ENCODE data around the gene OR12D1.
"Not testable (repeated sequence)": the region's sequence is repeated elsewhere in the genome, so short reads cannot be mapped to it uniquely, and the experiment has no call there.

The OR12D1 gene

GRCh38 chr6:29414588-29414987 is at the start of gene OR12D1:
OR12D1 (plus strand) TSS chr6:29414928.
- DNase-seq, result no peak

- DNase-seq, result no peak
These were observed 46.0 kb upstream of the OR12D1 start, which contains the start of gene OR5V1 for GRCh38 chr6:29368765-29369164. OR5V1 (minus strand) TSS chr6:29368865; CDS start chr6:29356195, 12,670 bp downstream.

DNA sequence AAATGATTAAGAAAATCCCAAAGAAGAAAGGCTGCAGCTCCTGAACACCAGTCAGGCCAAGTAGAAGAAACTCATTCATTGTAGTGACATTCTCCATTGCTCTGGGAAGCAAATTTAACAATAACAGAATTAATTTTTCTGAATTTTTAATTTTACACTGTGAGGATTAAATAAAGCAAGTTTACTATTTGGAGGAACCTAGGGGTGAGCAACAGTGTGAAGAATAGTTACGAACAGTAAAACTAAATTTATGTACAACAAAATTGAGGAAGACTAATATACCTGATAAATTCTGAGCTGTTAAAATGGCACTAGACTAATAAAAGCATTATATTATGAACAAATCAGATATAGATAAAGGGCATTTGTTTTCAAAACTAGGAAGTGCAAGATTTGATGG is 39.5 kb upstream of the OR12D1 start, which contains the start of gene OR12D3:
OR12D3 (minus strand) TSS at position 101 of the 400 bp plus-strand sequence; CDS start at position 97, 4 bp downstream.
- no peak for DNase-seq

DNA sequence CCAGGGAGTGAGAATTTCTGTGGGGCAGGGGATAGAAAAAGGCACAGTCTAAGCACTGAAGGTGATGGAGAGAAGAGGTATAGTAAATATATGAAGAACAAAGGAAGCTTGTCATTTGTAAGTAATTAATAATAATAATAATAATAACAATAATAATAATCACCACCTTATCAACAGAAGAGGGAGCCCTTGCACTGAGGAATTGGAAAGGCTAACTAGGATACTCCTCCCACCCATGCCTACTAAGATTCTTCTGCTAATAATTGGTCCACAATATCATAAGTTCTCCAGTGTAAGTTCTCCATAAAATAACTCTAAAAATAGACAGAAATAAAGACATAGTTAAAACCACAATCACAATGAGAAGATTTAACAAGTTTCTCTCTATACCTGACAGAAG is 38.7 kb upstream of the OR12D1 start:
- no peak for DNase-seq

DNA sequence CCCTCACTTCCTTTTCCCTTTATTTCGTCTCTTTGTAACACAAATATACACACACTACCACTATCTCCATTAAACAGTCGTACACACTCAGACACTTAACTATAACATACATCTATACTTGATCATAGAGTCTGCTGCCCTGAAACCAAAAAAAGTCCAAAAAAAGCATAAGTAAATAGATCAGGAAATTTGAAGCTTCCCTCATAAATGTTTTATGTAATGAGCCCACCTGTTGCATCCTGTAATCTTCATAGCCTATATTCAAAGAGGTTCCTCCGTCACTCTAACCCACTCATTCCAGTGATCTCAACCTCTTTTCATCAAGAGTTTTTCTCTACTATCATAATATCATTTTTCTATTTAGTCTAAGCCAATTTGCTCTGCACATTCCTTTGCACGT is 26.2 kb upstream of the OR12D1 start:
- no peak for DNase-seq

DNA sequence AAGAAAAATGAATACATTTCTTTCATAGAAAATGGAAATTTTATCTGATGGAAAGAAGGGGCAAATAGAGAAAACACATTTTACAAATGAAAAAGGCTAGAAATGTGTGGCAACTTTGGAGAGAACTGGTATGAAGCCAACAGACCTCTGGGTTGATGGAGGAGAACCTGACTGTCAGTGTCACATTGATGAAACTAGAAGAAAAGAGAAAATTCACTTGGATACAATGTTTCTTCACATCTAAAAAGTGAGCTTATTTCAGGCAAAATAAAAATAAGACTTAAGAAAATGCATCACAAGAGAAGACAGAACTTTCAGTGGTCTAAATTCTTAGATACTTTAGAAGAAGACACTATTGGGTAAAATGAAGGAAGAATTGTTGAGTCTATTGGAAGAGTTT is 19.4 kb upstream of the OR12D1 start, which contains the start of gene OR12D2:
OR12D2 (plus strand) TSS at position 301 of the 400 bp plus-strand sequence. CDS start 1,069 bp downstream, outside the sequence.
- no peak for DNase-seq

DNA sequence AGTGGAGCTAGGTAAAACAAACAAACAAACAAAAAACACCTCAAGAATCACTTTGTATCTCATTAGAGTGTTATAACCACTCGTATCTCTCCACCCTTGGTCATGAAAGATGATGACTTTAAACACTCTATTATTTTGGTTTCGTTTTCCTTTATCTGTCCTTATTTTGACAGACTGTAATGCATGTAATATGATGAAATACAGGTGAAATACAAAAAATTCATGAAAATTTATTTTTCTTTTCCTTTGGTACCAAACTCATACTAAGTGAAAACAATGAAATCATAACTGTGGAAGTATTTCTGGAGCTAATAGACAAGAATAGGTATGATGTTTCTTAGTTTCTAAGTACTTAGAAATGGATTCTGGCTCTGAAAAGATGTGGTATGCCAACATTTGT is 15.2 kb upstream of the OR12D1 start:
- DNase-seq, result no peak

DNA sequence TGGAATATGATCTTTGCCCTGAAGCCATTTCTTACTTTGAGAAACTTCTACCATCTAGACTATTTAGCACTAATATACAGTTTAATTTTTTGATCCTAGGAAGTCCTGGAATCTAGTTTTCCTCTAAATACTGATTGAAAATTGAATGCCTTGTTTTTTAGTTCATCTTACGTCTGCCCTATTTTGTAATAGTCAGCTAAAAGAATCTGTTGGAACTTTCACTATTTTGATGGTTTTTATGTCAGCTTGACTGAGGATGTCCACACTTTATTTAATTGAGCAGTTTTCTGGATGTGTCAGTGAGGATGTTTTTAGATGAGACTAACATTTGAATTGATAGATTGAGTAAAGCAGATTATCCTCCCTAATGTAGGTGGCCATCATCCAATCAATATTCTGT is 10.9 kb upstream of the OR12D1 start:
- DNase-seq, result no peak

GRCh38 chr6:29419516-29419915 is 4.8 kb downstream of the OR12D1 start:
- no peak for DNase-seq

DNA sequence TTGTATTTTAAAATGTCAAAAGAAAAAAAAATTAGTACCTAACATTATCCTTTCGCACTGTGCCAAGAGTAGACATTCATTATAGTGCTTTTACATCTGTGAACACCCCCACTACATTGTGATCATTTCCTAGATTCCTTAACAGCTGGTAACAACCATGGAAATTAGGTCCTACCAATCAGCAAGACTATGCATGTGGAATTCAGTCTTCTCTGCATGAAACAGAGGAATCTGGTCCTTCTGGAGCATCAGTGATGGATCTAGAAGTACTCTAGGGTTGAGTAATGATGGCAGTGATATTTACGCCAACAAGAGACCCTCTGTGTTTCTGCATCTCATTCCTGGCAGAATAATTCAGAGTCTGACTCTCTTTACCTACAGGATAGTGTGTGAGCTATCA is 9.4 kb downstream of the OR12D1 start:
- no peak for DNase-seq

GRCh38 chr6:29424575-29424974 is 9.8 kb downstream of the OR12D1 start:
- DNase-seq, result no peak

GRCh38 chr6:29425075-29425474 is 10.3 kb downstream of the OR12D1 start:
- no peak for DNase-seq

- DNase-seq, result no peak
These were observed 11.9 kb downstream of the OR12D1 start for GRCh38 chr6:29426654-29427053.

GRCh38 chr6:29436730-29437129 is 22.0 kb downstream of the OR12D1 start:
- DNase-seq, result not testable (repeated sequence)

GRCh38 chr6:29439006-29439405 is 24.3 kb downstream of the OR12D1 start, which contains the start of gene OR10C1:
OR10C1 (plus strand) TSS chr6:29439306; CDS start chr6:29440016, 710 bp downstream.
- no peak for DNase-seq

DNA sequence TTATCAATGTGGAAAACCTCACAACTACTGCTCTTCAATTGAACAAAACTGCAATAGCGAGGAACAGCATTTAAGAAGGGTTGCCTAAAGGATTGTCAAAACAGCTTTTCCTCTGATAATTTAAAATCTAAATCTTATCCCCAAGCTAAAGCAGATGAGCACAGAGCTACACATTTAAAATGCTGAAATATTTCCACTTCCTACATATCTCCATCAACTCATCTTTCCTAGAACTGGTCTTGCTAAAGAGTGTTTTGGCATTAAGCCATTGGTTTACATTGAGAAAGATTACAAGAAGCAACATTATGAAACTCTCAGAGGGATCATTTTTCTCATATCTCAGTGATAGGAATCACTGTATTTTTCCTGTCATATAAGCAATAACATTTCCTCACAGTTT is 28.0 kb downstream of the OR12D1 start:
- no peak for DNase-seq

GRCh38 chr6:29444031-29444430 is 29.3 kb downstream of the OR12D1 start:
- not testable (repeated sequence) for DNase-seq

DNA sequence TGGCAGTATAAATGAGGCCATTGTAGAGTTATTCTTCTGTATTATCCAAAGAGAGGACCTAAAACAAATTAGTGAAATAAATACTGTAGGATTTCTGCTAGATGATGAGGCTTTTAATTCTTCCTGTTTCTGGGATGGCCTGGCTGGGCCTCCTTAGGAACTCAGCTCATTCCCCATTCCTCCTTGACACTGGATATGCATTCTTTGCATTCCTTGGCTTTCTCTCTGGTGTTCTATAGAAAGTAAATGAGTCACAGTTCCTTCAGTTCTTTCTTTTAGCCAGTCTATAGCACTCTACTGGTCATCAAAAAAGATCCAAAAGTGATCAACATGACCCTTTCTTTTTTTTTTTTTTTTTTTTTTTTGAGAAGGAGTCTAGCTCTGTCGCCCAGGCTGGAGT is 32.9 kb downstream of the OR12D1 start:
- DNase-seq, result no peak

DNA sequence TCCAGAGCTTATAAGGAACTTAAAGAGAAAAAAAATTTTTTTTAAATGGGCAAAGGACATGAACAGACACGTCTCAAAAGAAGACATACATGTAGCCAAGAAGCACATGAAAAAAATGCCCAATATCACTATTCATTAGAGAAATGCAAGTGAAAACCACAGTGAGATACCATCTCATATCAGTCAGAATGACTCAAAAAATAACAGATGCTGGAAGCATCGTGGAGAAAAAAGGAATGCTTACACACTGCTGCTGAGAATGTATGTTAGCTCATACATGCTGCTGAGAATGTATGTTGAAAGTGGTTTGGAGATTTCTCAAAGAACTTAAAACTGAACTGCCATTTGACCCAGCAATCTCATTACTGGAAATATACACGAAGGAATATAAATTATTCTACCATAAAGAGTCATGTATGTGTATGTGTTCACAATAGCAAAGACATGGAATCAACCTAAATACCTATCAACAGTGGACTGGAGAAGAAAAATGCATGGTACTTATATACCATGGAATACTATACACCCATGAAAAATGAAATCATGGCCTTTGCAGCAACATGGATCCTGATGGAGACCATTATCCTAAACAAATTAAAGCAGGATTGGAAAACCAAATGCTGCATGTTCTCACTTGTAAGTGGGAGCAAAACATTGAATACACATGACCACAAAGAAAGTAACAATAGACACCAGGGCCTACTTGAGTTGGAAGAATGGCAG is 36.9 kb downstream of the OR12D1 start:
- no peak for DNase-seq

- no peak for DNase-seq
These were observed 42.2 kb downstream of the OR12D1 start, which contains the start of the genes OR11A1 and OR2H1 for GRCh38 chr6:29456971-29457370. OR11A1 (minus strand) TSS chr6:29457071; CDS start chr6:29427641, 29,430 bp downstream. OR2H1 (plus strand) TSS chr6:29457155; CDS start chr6:29461770, 4,615 bp downstream.

- no peak for DNase-seq
These were observed 46.5 kb downstream of the OR12D1 start for GRCh38 chr6:29461021-29461814.

- no peak for DNase-seq
These were observed 47.3 kb downstream of the OR12D1 start for GRCh38 chr6:29462022-29462421.

- no peak for DNase-seq
These were observed 50.6 kb downstream of the OR12D1 start for GRCh38 chr6:29465279-29465678.

- DNase-seq, result no peak
These were observed 51.1 kb downstream of the OR12D1 start for GRCh38 chr6:29465801-29466200.
